Measurements from ENCODE around the gene CPSF7. TPM values are rescaled to one million over a fixed set of nuclear protein-coding genes. Genes with fewer than 3 reads are reported as not detected.

Gene CPSF7
- total RNA-seq, 1 donor from 2014 or later = 129 TPM

- Mint-ChIP-seq H3K9me3 (no peaks in the 10 kb centered on the region), H3K4me3 (no peak overlapping the region), H3K4me1 (ENCODE audit: unreplicated experiment) (peaks cover 8% of the 10 kb centered on the region), H3K27me3 (no peaks in the 10 kb centered on the region), H3K36me3 (peaks cover 54% of the 10 kb centered on the region), H3K27ac (no peak overlapping the region)
- TF ChIP-seq CTCF (conservative IDR thresholded peaks at IDR 0.05) = no peak
- DNase-seq (ENCODE audit: extremely low spot score, unreplicated experiment) = no peak
Measured at GRCh38 chr11:61417670-61418069, 12.1 kb downstream of the CPSF7 start.

DNA sequence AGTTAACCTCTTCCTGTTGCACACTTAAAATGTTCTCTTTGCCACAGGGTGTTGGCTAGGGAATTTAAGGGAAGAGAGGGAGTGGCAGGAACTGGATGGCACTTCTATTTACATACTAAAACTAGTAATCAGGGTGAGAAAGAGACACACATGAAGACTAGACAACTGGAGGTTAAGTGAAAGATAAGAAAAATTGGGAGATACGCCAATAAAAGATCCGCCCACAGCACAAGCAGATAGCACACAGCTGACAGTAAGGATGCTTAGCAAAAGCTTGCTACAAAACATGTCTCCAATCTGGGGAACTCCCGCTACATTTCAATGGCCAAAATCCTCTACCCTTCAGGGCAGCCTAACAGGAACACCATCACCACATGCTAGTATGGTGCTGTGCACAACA, 12.8 kb downstream of the CPSF7 start:
- Mint-ChIP-seq H3K4me3 (no peak overlapping the region), H3K36me3 (peaks cover 52% of the 10 kb centered on the region)

DNA sequence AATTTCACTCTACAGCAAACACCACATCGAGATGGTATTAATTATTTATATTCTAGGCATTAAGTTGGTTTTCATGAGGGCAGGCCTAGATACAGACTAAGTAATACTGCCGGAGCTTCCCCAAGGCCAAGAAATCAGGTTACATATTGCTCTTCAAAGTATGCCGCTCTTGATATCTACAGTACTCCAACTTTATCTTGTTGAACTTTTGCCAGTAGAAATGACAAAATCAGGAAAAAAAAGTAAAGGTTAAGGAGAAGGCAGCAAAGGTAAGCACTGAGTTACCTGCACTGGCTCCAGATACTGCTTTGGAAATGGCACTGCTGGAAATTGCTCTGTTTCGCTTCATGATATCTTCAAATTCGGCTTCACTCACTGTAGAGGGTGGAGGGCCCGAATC, 14.4 kb downstream of the CPSF7 start:
- H3K4me1 Mint-ChIP-seq (ENCODE audit: unreplicated experiment) = no peaks in the 10 kb centered on the region
- H3K27ac Mint-ChIP-seq = no peak overlapping the region
- H3K27me3 Mint-ChIP-seq = no peaks in the 10 kb centered on the region
- no peak for DNase-seq (ENCODE audit: extremely low spot score, unreplicated experiment)
- TF ChIP-seq CTCF (conservative IDR thresholded peaks at IDR 0.05) = no peak
- H3K9me3 Mint-ChIP-seq = no peaks in the 10 kb centered on the region
- H3K4me3 Mint-ChIP-seq = no peak overlapping the region
- H3K36me3 Mint-ChIP-seq = peaks cover 54% of the 10 kb centered on the region

More for the DNA sequence above, 12.8 kb downstream of the CPSF7 start:
- DNase-seq (ENCODE audit: extremely low spot score, unreplicated experiment) = no peak
- no peak for TF ChIP-seq CTCF (conservative IDR thresholded peaks at IDR 0.05)
- Mint-ChIP-seq H3K4me1 (ENCODE audit: unreplicated experiment) (peaks cover 8% of the 10 kb centered on the region), H3K9me3 (no peaks in the 10 kb centered on the region), H3K27me3 (no peaks in the 10 kb centered on the region), H3K27ac (no peak overlapping the region)

- TF ChIP-seq CTCF (conservative IDR thresholded peaks at IDR 0.05) = no peak
- DNase-seq (ENCODE audit: extremely low spot score, unreplicated experiment) = no peak
- Mint-ChIP-seq H3K4me3 (no peak overlapping the region), H3K27ac (no peak overlapping the region), H3K4me1 (ENCODE audit: unreplicated experiment) (no peaks in the 10 kb centered on the region), H3K9me3 (no peaks in the 10 kb centered on the region), H3K36me3 (peaks cover 45% of the 10 kb centered on the region), H3K27me3 (no peaks in the 10 kb centered on the region)
Measured at GRCh38 chr11:61414547-61414946, 15.2 kb downstream of the CPSF7 start.

DNA sequence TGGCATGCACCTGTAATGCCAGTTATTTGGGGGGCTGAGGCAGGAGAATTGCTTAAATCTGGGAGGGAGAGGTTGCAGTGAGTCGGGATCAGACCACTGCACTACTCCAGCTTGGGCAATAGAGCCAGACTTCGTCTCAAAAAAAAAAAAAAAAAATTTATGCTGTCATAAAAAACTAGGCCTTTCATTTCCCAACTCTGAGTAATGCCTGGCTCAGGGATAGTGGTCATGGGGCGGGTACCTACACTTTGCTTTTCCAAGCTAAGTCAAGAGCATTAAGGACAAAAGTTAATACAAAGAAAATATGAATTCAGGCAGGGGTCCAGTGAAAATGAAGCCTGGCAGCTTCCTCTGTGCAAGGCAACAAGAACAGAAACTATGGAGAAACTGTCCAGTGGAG, 16.3 kb downstream of the CPSF7 start:
- H3K27me3 Mint-ChIP-seq = no peaks in the 10 kb centered on the region
- no peak for TF ChIP-seq CTCF (conservative IDR thresholded peaks at IDR 0.05)
- H3K9me3 Mint-ChIP-seq = no peaks in the 10 kb centered on the region
- no peak overlapping the region for H3K27ac Mint-ChIP-seq
- H3K4me1 Mint-ChIP-seq (ENCODE audit: unreplicated experiment) = no peaks in the 10 kb centered on the region
- H3K4me3 Mint-ChIP-seq = no peak overlapping the region
- DNase-seq (ENCODE audit: extremely low spot score, unreplicated experiment) = no peak
- H3K36me3 Mint-ChIP-seq = peaks cover 42% of the 10 kb centered on the region

GRCh38 chr11:61411589-61411988, 18.2 kb downstream of the CPSF7 start:
- Mint-ChIP-seq H3K27me3 (no peaks in the 10 kb centered on the region), H3K9me3 (no peaks in the 10 kb centered on the region)
- TF ChIP-seq CTCF (conservative IDR thresholded peaks at IDR 0.05) = no peak

More at GRCh38 chr11:61411589-61411988, 18.2 kb downstream of the CPSF7 start:
- DNase-seq (ENCODE audit: extremely low spot score, unreplicated experiment) = no peak
- Mint-ChIP-seq H3K4me3 (no peak overlapping the region), H3K4me1 (ENCODE audit: unreplicated experiment) (no peaks in the 10 kb centered on the region), H3K36me3 (peaks cover 36% of the 10 kb centered on the region), H3K27ac (no peak overlapping the region)

Data from type B pancreatic cell (in vitro differentiated cells).